GM12878 (cell line): ENCODE measurements around the gene BBOX1. TPM values are rescaled to one million over a fixed set of nuclear protein-coding genes. Genes with fewer than 3 reads are reported as not detected.

Experiments
- ATAC-seq: fragments of 200-7000 bp; cut with Tn5 transposase; 3 replicates; pipeline ENCODE4 v1.9.1; 2020; ENCODE audit warnings: mild to moderate bottlenecking, moderate library complexity
- BruUV-seq: library from RNA; stranded (reverse); fragments of 400-500 nt; replicated peaks from 2 replicates; lab custom pipeline; 2021; lab: Mats Ljungman, UMichigan
- CTCF ChIA-PET: fragments of 300-600 bp; sonication (Branson Sonifier 250); formaldehyde crosslinking; extraction: SDS; loops from one replicate; lab custom pipeline; 2021; ENCODE audit warnings: inconsistent platforms; lab: Yijun Ruan, JAX
- POLR2A ChIA-PET: fragments of 350-600 bp; formaldehyde crosslinking; extraction: SDS; loops from one replicate; lab custom pipeline; 2021; ENCODE audit warnings: inconsistent platforms; lab: Charles Lee
- RAD21 ChIA-PET: fragments of 300-600 bp; sonication (Branson Sonifier 250); formaldehyde crosslinking; loops from one replicate; lab custom pipeline; 2023; ENCODE audit warnings: antibody characterized with exemption; ENCODE audit not compliant: unreplicated experiment; lab: Charles Lee
- SMC1A ChIA-PET: fragments of 300-600 bp; sonication (Branson Sonifier 250); formaldehyde crosslinking; loops from one replicate; lab custom pipeline; 2023; ENCODE audit not compliant: unreplicated experiment, uncharacterized antibody; lab: Charles Lee
- DNase-seq: peaks from one replicate; pipeline ENCODE4 v3.0.0-alpha.2; 2011; ENCODE audit warnings: low read depth, low spot score
- FAIRE-seq: peaks from 3 replicates; lab custom pipeline; 2011; peaks lifted over from hg19 to GRCh38; lab: Jason Lieb, UNC
- H2AFZ ChIP-seq: 2 replicates; pipeline ENCODE4 v1.6.0; 2011; ENCODE audit warnings: low read depth, low read length, control low read depth; ENCODE audit not compliant: control insufficient read depth
- H3K27ac ChIP-seq: 2 replicates; pipeline ENCODE4 v1.5.1; 2011; ENCODE audit warnings: control low read depth; ENCODE audit not compliant: control insufficient read depth, insufficient read depth
- H3K27me3 ChIP-seq, 2 experiments: replicated peaks in 1 of 2; 2 replicates each; pipeline versions ENCODE4 v1.6.0 to v1.6.1; 2011; ENCODE audit warnings: low read length in 1 of 2; ENCODE audit not compliant: control insufficient read depth in 2 of 2, insufficient read depth in 2 of 2
- H3K36me3 ChIP-seq, 2 experiments: 2 replicates each; pipeline ENCODE4 v1.5.1; 2011; ENCODE audit warnings: low read length in 1 of 2; ENCODE audit not compliant: control insufficient read depth in 2 of 2, insufficient read depth in 2 of 2
- H3K4me1 ChIP-seq: 2 replicates; pipeline ENCODE4 v1.6.1; 2011; ENCODE audit warnings: mild to moderate bottlenecking, low read length, moderate library complexity, mixed read lengths; ENCODE audit not compliant: control insufficient read depth, insufficient read depth
- H3K4me2 ChIP-seq: 2 replicates; pipeline ENCODE4 v1.6.0; 2011; ENCODE audit warnings: control low read depth; ENCODE audit not compliant: control insufficient read depth, insufficient read depth
- H3K4me3 ChIP-seq: fragments of 200-600 bp; sonication (generic); 2 replicates; pipeline ENCODE4 v1.5.1; 2016
- H3K79me2 ChIP-seq: 2 replicates; pipeline ENCODE4 v1.6.0; 2011; ENCODE audit warnings: low read length; ENCODE audit not compliant: control insufficient read depth, insufficient read depth
- H3K9ac ChIP-seq: 2 replicates; pipeline ENCODE4 v1.8.0; 2011; ENCODE audit warnings: low read length, control low read depth, mixed read lengths; ENCODE audit not compliant: control insufficient read depth, insufficient read depth
- H3K9me3 ChIP-seq: replicated peaks from 3 replicates; pipeline ENCODE4 v1.5.1; 2011; ENCODE audit warnings: mild to moderate bottlenecking, low read length; ENCODE audit not compliant: control insufficient read depth, insufficient read depth
- H4K20me1 ChIP-seq: 2 replicates; pipeline ENCODE4 v1.6.0; 2011; ENCODE audit not compliant: control insufficient read depth, insufficient read depth
- CBX5 ChIP-seq: sonication (generic); IDR thresholded peaks from 2 replicates; pipeline ENCODE4 v1.6.1; 2016; ENCODE audit warnings: low read depth, moderate library complexity, mild to moderate bottlenecking, inconsistent platforms
- EP300 ChIP-seq, 2 experiments: fragments of 150-350 bp in 1 of 2; IDR thresholded peaks; 2 replicates each; pipeline ENCODE4 v1.6.1; 2011 to 2012; ENCODE audit warnings: low read depth in 2 of 2, low read length in 2 of 2, borderline replicate concordance in 1 of 2, improper control_type of control experiment in 1 of 2, inconsistent platforms in 1 of 2; ENCODE audit not compliant: control insufficient read depth in 1 of 2
- IKZF2 ChIP-seq, 2 experiments: fragments of 450-650 bp; IDR thresholded peaks; 2 replicates each; pipeline ENCODE4 v1.6.1; 2017; ENCODE audit warnings: mild to moderate bottlenecking in 2 of 2, moderate library complexity in 2 of 2
- KLF5 ChIP-seq: fragments of 450-650 bp; IDR thresholded peaks from 2 replicates; pipeline ENCODE4 v1.6.1; 2014; ENCODE audit warnings: mild to moderate bottlenecking; ENCODE audit not compliant: partially characterized antibody
- LARP7 ChIP-seq: fragments of 450-650 bp; IDR thresholded peaks from 2 replicates; pipeline ENCODE4 v1.6.1; 2017; ENCODE audit warnings: mild to moderate bottlenecking
- MEF2A ChIP-seq: IDR thresholded peaks from 2 replicates; pipeline ENCODE4 v1.6.1; 2011; ENCODE audit warnings: low read depth, mild to moderate bottlenecking, low read length, moderate library complexity; ENCODE audit not compliant: insufficient read depth
- POLR2AphosphoS2 ChIP-seq: IDR thresholded peaks from 2 replicates; pipeline ENCODE4 v1.6.1; 2011; ENCODE audit warnings: low read depth, mild to moderate bottlenecking, low read length, improper control_type of control experiment, moderate library complexity
- RCOR1 ChIP-seq: conservative IDR thresholded peaks from 2 replicates; pipeline ENCODE4 v1.6.1; 2012; ENCODE audit warnings: low read depth, low read length, improper control_type of control experiment
- SIX5 ChIP-seq: IDR thresholded peaks from 2 replicates; pipeline ENCODE4 v1.6.1; 2011; ENCODE audit warnings: mild to moderate bottlenecking, low read depth, low read length, moderate library complexity; ENCODE audit not compliant: severe bottlenecking
- SMARCA5 ChIP-seq: fragments of 450-650 bp; IDR thresholded peaks from 2 replicates; pipeline ENCODE4 v1.6.1; 2017; ENCODE audit warnings: mild to moderate bottlenecking
- ZBED1 ChIP-seq: IDR thresholded peaks from 2 replicates; pipeline ENCODE4 v1.6.1; 2016; ENCODE audit warnings: borderline replicate concordance
- ZNF24 ChIP-seq: fragments of 450-650 bp; IDR thresholded peaks from 2 replicates; pipeline ENCODE4 v1.6.1; 2017; ENCODE audit warnings: antibody characterized with exemption, mild to moderate bottlenecking
- WGBS: methylation state at CpG from one replicate; pipeline ENCODE4 v1.1.6; 2016; ENCODE audit warnings: low lambda C conversion rate; ENCODE audit not compliant: insufficient replicate concordance, insufficient coverage; ENCODE audit errors: missing lambda C conversion rate; 5-methylcytosine and 5-hydroxymethylcytosine counted together
- in situ Hi-C: fragments of 300-500 bp; cut with MboI; formaldehyde crosslinking; loops from 9 replicates; pipeline ENCODE4 v1.14.3; 2018; ENCODE audit warnings: mixed read lengths
- intact Hi-C: fragments of 100-400 bp; cut with micrococcal nuclease; formaldehyde crosslinking; loops from one replicate; pipeline ENCODE4 v1.14.2; 2022; ENCODE audit not compliant: unreplicated experiment
- polyA plus RNA-seq, 11 experiments: library from polyadenylated mRNA; depleted of rRNA in 4 of 11; unstranded in 6 of 11; stranded (reverse) in 5 of 11; fragments of >200 nt; fragmentation: Nextera tagmentation in 4 of 11; fragmentation: Illumina TruSeq in 1 of 11; extraction: Ambion mirVana in 4 of 11; extraction: Trizol in 1 of 11; gene quantifications; 1 replicate in 1 of 11; 2 replicates in 10 of 11; pipeline versions ENCODE4 v1.2.1 to v1.2.3, GENCODE V29; 2011 to 2016; ENCODE audit warnings: inconsistent platforms in 2 of 11, missing spikeins in 2 of 11, low read depth in 1 of 11
- total RNA-seq, 4 experiments: library from RNA; depleted of rRNA in 3 of 4; stranded (reverse); fragments of >200 nt in 3 of 4; fragmentation: Illumina TruSeq in 1 of 4; extraction: Trizol in 1 of 4; gene quantifications; 2 replicates each; pipeline versions ENCODE4 v1.2.1 to v1.2.3, GENCODE V29; 2013 to 2021
- TF ChIP-seq, protein P1 (sequence below): IDR thresholded peaks from 2 replicates; pipeline ENCODE4 v1.6.1; 2011; ENCODE audit warnings: borderline replicate concordance, low read depth, mild to moderate bottlenecking, moderate library complexity, mixed read lengths, low read length; ENCODE audit not compliant: insufficient read depth; ENCODE audit errors: extremely low read length
- TF ChIP-seq, protein P2 (sequence below): IDR thresholded peaks from 2 replicates; pipeline ENCODE4 v1.6.1; 2011; ENCODE audit warnings: mild to moderate bottlenecking, low read depth, low read length, moderate library complexity; ENCODE audit not compliant: insufficient replicate concordance
- TF ChIP-seq, protein P3 (sequence below): fragments of 450-650 bp; conservative IDR thresholded peaks from 2 replicates; pipeline ENCODE4 v1.6.1; 2017; ENCODE audit warnings: mild to moderate bottlenecking, moderate library complexity
- TF ChIP-seq, protein P4 (sequence below): IDR thresholded peaks from 2 replicates; pipeline ENCODE4 v1.6.1; 2011; ENCODE audit warnings: low read depth, low read length, improper control_type of control experiment, borderline replicate concordance

Gene BBOX1
- total and polyA plus RNA-seq, 10 of the 15 experiments (the other 5 are each of a cell fraction or from before 2014, with no cell fraction given), result 3.5 TPM; not detected in 9

DNA sequence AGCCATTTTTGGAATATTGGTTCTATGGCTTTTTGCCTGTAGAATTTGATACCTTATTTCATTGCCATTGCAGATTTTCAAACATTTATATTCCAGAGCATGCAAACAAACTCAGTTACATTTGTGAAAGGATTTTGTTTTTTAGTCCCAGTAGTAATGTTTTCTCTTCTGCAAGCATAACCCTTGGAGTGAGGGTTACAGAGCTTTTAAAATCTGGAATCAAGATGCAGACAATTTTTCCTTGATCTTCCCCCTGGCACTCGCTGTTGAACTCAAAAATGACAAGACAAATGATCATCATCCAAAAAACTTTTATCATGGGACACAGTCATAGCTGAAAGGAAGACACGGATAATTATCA is 20.8 kb downstream of the BBOX1 start:
- intact Hi-C loops, result no loop called here

More for the DNA sequence above, 20.8 kb downstream of the BBOX1 start:
- in situ Hi-C loops, result no loop called here
- no peak for ATAC-seq
- BruUV-seq, result no TSS peak
- SMC1A ChIA-PET, result interaction anchor here (0.8 kb wide), 1 partner anchor 63 kb away, joined by 3 read pairs; no protein-coding TSS in a partner anchor
- Histone ChIP-seq H4K20me1 (no peaks in the 10 kb centered on the region), H3K4me3 (no peak overlapping the region), H3K9me3 (no peaks in the 10 kb centered on the region), H3K9ac (no peak overlapping the region), H2AFZ (no peak overlapping the region), H3K4me1 (no peaks in the 10 kb centered on the region), H3K79me2 (no peaks in the 10 kb centered on the region), H3K27ac (no peak overlapping the region), H3K36me3 (no peaks in the 10 kb centered on the region), H3K27me3 (no peaks in the 10 kb centered on the region), H3K4me2 (no peak overlapping the region)
- no peak for FAIRE-seq
- CTCF ChIA-PET, result no interaction called here
- no peak for DNase-seq
- TF ChIP-seq RCOR1, result no peak
- no peak for TF ChIP-seq POLR2AphosphoS2
- no peak for TF ChIP-seq SMARCA5
- TF ChIP-seq, protein P1, sequence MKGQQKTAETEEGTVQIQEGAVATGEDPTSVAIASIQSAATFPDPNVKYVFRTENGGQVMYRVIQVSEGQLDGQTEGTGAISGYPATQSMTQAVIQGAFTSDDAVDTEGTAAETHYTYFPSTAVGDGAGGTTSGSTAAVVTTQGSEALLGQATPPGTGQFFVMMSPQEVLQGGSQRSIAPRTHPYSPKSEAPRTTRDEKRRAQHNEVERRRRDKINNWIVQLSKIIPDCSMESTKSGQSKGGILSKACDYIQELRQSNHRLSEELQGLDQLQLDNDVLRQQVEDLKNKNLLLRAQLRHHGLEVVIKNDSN, result no peak
- TF ChIP-seq MEF2A, result no peak
- no peak for TF ChIP-seq ZNF24
- TF ChIP-seq KLF5, result no peak
- TF ChIP-seq, protein P2, sequence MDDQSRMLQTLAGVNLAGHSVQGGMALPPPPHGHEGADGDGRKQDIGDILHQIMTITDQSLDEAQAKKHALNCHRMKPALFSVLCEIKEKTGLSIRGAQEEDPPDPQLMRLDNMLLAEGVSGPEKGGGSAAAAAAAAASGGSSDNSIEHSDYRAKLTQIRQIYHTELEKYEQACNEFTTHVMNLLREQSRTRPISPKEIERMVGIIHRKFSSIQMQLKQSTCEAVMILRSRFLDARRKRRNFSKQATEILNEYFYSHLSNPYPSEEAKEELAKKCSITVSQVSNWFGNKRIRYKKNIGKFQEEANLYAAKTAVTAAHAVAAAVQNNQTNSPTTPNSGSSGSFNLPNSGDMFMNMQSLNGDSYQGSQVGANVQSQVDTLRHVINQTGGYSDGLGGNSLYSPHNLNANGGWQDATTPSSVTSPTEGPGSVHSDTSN, result no peak
- TF ChIP-seq, protein P3, sequence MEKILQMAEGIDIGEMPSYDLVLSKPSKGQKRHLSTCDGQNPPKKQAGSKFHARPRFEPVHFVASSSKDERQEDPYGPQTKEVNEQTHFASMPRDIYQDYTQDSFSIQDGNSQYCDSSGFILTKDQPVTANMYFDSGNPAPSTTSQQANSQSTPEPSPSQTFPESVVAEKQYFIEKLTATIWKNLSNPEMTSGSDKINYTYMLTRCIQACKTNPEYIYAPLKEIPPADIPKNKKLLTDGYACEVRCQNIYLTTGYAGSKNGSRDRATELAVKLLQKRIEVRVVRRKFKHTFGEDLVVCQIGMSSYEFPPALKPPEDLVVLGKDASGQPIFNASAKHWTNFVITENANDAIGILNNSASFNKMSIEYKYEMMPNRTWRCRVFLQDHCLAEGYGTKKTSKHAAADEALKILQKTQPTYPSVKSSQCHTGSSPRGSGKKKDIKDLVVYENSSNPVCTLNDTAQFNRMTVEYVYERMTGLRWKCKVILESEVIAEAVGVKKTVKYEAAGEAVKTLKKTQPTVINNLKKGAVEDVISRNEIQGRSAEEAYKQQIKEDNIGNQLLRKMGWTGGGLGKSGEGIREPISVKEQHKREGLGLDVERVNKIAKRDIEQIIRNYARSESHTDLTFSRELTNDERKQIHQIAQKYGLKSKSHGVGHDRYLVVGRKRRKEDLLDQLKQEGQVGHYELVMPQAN, result no peak
- no peak for TF ChIP-seq SIX5
- no peak for TF ChIP-seq LARP7
- no peak for TF ChIP-seq CBX5
- TF ChIP-seq EP300 (IDR thresholded peaks at IDR 0.05; ENCODE audit: borderline replicate concordance in 1 of 2, control insufficient read depth in 1 of 2, low read depth in 2 of 2, low read length in 2 of 2), result no peak
- TF ChIP-seq ZBED1, result no peak
- no peak for TF ChIP-seq IKZF2 (IDR thresholded peaks at IDR 0.05)
- TF ChIP-seq, protein P4, sequence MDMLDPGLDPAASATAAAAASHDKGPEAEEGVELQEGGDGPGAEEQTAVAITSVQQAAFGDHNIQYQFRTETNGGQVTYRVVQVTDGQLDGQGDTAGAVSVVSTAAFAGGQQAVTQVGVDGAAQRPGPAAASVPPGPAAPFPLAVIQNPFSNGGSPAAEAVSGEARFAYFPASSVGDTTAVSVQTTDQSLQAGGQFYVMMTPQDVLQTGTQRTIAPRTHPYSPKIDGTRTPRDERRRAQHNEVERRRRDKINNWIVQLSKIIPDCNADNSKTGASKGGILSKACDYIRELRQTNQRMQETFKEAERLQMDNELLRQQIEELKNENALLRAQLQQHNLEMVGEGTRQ, result no peak
- WGBS, result 0% methylated on average over 2 of the region's 2 CpGs
- RAD21 ChIA-PET, result no interaction called here
- POLR2A ChIA-PET, result no interaction called here
